GM12801 (cell line): ENCODE measurements around the gene EPS15.

ENCODE experiments used
- CTCF ChIP-seq: IDR thresholded peaks from one replicate; pipeline ENCODE4 v1.5.1; 2011; ENCODE audit warnings: control low read depth; ENCODE audit not compliant: insufficient read length; ENCODE audit errors: extremely low read depth

Gene EPS15

DNA sequence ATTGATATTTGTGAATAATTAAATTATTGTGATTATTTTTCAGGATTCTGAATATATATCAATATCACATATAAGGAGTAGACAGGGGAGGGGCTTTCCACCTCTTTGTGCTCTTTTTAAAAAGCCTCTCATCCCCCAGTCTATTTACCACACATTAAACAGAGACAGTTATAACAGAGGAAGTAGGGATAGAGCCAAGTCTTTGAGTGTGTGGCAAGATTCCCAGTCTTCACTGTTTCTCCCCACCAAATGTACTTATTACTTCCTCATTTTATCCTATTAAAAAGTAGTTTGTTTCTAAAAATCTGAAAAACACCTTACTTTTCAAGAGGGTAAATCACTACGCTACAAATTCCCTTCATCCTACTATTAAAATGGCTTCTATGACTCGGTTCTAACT is 46.7 kb downstream of the EPS15 start:
- no peak for TF ChIP-seq CTCF

DNA sequence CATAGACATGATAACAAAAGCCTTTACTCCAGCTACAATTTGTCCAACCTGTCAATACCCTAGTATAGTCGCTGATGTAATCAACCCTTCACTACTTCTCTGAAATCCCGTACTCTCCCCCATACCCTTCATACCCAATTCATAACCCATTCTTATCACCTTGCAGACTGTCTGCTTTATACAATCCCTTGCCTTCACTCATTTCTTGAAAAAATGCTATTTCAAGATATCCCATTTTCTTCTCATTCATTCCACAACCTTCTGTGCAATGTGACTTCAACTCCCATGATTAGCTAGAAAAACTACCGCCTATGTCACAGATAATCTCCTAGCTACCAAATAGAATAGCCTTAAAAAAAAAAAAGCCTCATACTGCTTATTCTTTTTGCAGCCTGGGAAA is 49.5 kb downstream of the EPS15 start:
- no peak for TF ChIP-seq CTCF

DNA sequence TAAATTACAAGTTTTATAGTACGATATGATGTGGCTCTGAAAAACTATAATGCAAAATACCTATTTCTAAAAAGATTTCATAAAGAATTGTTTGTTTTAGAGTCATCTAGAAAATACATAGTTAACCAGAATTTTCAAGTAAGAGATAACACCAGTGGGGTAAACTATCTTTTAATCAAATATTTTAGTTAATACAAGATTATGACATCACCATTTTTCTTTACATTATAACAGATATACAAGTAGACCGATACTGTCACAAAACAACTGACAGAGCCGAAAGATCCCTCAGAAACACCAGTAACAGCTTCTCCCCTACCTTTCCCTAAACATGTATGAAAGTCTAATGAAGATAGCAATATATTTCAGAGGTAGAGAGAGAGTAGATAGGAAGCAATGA is 54.2 kb downstream of the EPS15 start:
- TF ChIP-seq CTCF = no peak

GRCh38 chr1:51463561-51463960 is 55.5 kb downstream of the EPS15 start:
- TF ChIP-seq CTCF = no peak

GRCh38 chr1:51454554-51454953 is 64.5 kb downstream of the EPS15 start:
- TF ChIP-seq CTCF = no peak

DNA sequence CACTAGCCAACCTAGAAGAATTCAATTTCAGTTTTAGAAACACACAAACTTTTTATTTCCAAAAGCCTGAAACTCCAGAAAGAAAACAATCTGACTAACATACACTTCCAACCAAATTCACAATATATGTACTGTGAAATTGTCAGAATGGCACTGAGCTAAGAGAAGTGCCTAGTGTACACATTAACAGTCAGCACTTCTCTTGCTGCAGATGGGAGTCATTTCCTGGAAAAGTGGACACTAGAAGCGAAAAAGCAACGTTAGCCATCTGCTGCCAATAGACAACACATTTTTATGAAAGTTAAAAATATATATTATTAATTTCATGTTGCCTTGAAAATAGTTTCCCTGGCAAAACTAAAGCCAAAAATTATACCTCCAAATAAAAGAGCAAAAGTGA is 66.1 kb downstream of the EPS15 start:
- no peak for TF ChIP-seq CTCF

DNA sequence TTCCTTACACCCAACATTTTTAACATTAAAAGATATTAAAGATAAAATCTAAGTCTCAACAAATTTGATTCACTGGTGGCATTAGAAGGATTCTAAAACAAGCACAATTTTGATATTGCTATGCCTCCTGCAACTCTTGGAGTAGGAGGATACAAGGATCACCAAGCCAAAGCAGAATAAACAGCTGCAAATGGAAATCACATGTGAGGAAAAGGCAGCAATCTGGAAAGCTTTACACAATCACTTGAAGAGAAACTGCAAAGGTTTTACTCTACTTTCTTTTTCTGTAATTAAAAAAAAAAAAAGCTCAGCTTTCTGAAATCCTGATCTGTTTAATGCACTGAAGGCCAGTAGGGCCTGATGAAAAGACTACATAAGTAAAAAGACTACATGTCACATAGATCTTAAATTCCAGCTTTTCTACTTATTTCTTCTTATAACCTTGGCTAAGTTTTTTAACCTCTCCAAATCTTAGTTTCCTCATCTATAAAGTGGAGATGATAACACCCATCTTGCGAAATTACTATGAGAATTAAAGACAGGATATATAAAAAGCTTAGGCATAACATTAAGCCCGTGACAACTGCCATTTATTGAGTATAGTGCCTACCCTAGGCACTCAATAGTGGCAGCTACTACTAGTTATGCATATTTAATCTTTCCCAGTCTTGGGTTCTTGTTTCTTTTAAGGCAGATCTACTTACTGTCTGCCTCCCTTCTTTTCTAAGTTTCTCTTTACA is 73.5 kb downstream of the EPS15 start:
- no peak for TF ChIP-seq CTCF
